Inferior parietal cortex (tissue), 1 donor: ENCODE data around the gene KRTAP2-4.
"Not testable (repeated sequence)": the region's sequence is repeated elsewhere in the genome, so short reads cannot be mapped to it uniquely, and the experiment has no call there.

Experiments used
- DNase-seq: peaks from one replicate; pipeline ENCODE4 v3.0.0-alpha.2; 2016; ENCODE audit errors: extremely low spot score

The KRTAP2-4 gene, protein sequence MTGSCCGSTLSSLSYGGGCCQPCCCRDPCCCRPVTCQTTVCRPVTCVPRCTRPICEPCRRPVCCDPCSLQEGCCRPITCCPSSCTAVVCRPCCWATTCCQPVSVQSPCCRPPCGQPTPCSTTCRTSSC

DNA sequence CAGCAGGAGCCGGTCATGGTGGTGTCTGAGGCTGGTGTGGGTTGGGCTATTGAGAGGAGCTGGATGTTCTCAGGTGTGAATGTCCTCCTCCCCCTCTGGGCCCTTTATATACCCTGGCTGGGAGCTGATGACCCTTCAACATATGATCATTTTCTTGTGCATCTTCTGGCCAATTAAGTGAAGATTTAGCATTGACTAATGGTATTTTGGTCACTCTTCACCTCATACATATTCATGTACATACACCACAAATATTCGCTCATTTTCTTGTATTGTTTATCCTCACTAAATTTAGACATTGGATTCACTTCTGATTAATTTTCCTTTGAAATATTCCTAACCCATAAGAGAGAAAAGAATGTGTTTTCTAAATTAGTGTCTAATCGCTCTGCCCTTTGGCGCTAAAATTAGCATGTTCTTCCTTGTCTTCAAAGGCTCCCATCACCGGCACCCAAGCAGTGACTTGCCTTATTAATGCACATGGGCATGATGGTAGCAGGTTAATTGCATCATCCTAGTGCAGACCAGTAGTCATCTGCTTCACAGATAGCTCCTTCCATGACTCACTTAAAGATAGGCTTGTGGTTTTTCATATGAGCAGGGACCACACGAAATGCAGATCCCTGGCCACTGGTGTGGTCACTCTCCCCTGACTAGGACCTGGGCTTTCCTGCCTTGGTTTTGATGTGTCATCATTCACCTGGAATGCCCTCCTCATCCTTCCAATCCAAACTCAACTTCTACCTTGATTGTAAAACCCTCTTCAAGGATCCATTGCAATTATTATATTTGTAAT, at the start of gene KRTAP2-4:
KRTAP2-4 (minus strand) TSS at position 51 of the 796 bp plus-strand sequence; CDS start at position 17, 34 bp downstream.
- DNase-seq: no peak

DNA sequence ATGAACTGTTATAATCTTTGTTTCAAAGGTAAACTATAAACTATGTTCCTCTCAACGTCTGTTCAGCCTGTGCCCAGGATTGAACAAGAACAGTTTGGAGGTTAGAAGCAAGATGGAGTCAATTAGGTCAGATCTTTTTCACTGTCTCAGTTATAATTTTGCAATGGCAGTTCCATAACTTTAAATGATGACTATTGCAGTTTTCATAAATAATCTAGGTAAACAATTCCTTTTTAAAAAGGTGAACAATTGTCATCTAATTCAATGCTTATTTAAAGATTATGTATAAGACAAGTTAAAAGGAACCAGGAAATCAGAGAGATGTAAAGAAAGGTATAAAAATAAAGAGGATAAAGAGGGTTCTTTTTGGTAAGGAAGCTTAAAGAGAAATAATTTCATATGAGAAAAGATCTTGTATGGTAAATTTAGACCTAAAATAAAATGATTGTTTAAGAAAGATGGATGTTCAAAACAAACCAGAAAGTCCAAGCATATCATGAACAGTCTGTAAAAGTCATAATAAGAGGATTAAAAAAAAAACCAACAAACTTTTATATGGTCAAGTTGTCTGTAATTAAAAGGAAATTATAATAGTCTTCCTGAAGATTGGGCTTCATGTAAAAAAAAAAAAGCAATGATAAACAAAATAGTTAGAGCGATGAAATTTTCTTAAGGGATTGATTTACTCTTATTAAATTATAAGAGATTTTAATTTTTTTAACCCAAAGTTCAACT, 45.6 kb upstream of the KRTAP2-4 start:
- no peak for DNase-seq

DNA sequence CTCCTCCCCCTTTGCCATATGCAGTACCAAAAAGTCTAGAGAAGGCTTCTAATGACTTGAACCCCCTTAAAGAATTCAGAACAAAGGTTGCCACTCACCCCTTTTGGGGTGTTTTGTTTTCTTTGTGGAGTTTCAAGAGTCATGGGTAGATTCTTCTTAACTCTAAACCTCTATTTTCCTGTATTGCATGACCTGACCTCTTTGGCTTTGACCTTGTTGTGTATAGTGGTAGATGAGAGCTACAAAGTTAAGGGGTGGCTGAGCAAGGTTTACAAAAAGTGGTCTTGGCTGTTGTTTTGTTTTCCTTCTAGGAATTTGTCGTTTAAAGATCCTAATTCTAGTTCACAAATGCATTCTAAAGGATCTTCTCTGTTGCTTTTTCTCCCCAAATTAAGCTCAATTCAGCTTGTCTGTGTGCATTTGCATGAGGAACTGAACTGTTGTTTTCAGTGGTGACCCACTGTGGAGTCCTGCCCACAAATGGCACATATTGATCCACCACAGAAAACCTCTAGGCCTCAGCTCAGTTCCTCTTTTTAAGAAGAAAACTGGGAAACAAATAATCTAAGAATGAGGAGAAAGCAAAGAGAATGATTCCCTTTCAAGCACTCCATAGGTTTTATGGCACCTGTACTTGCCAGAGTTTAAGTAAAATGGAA, 43.2 kb upstream of the KRTAP2-4 start:
- DNase-seq: not testable (repeated sequence)

DNA sequence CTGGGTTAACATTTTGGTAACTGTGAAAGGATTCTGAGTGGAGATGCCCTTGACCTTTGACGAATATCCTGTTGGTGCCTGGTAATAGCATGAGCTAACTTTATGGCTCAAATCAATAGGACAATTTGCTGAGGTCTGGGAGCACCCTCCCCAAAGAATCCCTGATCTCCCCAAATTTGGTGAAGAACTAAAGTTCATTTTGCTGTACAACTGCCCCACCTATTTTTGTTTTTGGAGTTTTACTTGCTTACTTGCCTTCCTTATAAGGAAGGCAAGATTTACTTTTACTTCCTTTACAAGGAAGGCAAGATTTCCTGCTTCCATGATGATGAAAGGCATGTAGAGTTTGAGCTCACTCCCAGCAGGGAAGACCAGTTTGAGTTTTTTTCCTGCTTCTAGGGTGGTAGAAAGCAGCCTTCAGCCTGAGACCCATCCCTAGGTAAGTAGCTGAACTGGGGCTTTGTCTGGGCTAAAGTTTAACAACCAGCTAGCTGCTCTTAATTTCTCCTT, 42.3 kb upstream of the KRTAP2-4 start:
- no peak for DNase-seq

DNA sequence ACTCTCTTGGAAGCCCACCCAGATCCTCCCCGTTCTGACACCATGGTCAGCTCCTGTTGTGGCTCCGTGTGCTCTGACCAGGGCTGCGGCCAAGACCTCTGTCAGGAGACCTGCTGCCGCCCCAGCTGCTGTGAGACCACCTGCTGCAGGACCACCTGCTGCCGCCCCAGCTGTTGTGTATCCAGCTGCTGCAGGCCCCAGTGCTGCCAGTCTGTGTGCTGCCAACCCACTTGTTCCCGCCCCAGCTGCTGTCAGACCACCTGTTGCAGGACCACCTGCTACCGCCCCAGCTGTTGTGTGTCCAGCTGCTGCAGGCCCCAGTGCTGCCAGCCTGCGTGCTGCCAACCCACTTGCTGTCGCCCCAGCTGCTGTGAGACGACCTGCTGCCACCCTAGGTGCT, 39.7 kb upstream of the KRTAP2-4 start, which contains the start of gene KRTAP4-9:
KRTAP4-9 (plus strand) TSS at position 43 of the 400 bp plus-strand sequence; CDS start at position 43, 0 bp downstream.
- not testable (repeated sequence) for DNase-seq

DNA sequence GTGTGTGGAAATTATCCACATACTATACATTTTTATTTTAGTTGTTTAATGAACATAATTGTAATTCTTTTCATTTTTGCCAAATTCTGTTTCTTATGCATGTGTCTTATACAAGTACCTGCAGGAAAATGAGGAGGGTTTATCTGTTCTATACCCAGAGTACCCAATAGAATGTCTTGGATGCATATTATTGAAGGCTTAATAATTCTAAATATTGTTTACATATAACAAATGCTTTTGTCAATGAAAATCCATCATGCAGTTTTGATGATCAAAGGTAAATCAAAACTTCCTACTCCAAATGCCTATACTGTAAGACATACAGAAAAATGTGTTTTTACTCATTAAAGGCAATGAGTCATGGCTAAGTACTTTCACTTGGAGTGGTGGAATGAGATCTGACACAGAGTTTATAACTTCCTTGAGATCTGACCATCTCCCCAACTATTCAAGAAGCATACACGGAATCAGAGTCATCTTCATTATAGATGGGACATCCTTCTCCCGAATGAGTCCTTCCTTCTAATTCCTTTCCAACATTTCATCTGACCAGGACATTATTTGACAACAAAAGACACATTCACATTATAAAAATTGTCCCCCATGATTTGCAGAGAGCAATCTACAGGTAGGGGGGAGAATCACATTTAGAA, 38.8 kb upstream of the KRTAP2-4 start:
- DNase-seq: not testable (repeated sequence)

DNA sequence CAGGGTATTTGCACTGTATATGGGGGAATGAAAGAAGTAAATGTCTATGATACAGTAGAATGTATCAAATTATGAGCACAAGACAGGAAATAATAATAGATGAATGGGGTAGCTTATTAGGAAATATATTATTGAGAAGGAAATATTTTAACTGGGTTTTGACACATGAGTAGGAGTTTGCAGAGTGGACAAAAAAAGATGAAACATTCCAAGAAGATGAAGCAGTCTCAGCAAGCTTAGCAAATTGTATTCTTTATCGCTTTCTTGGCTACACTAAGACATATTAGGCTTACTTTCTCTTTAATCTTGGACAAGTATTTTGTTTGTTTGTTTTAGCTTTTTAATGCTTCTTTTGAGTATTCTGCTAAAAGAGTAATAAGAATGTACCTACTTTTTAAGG, 38.2 kb upstream of the KRTAP2-4 start:
- DNase-seq: no peak

DNA sequence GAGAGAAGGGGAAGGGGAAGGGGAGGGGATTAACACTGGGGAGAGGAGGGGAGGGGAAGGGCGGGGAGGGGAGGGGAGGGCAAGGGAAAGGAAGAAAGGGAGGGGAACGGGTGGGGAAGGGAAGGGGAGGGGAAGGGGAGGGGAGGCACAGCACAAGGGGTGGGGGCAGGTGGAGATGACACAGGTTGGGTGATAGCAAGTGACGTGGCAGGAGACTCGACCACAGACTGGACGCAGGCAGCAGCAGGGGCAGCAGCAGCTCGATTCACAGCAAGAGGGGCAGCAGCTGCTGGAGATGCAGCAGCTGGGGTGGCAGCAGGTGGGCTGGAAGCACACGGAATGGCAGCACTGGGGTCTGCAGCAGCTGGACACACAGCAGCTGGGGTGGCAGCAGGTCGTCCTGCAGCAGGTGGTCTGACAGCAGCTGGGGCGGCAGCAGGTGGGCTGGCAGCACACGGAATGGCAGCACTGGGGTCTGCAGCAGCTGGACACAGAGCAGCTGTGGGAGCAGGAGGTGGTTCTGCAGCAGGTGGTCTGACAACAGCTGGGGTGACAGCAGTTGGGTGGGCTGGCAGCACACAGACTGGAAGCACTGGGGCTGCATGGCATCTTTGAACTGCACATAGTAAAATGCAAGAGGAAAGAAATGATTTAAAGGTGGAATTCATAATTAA, 36.0 kb upstream of the KRTAP2-4 start, which contains the start of gene KRTAP4-16:
KRTAP4-16 (minus strand) TSS at position 624 of the 674 bp plus-strand sequence; CDS start at position 624, 0 bp downstream.
- no peak for DNase-seq

DNA sequence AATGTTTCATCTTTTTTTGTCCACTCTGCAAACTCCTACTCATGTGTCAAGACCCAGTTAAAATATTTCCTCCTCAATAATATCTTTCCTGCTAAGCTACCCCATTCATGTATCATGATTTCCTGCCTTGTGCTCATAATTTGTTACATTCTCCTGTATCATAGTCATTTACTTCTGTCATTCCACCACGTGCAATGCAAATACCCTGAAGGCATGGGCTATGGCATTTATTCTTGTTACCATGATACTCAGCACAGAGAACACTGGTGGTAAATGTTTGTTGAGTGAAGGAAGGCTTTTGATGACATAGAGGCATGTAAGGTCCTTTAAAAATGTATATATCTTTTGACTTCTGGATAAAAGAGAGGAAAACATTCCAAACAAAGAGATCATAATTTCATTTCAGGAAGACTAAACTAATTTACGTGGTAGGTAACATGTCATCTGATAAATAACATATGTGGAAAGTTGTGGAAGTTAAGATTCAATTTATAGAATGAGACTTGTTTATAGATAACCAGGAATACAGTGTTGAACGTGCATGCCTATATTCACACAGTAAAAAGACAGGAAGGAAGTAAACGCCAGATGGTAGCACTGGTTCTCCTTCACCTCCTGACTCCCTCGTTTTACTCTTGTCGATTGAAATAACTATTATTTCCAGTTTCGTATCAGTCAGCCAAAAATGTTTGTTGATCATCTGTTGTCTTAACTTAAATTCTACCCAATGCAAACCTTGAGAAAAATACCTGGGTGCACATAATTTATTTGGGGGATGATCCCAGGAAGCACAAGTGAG, 34.2 kb upstream of the KRTAP2-4 start:
- not testable (repeated sequence) for DNase-seq

DNA sequence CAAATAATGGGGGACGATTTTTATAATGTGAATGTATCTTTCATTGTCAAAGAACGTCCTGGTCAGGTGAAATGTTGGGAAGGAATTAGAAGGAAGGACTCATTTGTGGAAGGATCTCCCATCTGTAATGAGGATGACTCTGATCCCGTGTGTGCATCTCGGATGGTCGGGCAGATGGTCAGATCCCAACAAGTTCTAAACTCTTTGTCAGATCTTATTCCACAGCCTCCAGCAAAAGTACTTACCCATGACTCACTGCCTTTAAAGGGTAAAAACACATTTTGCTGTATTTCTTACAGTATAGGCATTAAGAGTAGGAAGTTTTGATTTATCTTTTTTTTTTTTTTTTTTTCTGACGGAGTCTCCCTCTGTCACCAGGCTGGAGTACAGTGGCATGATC, 32.8 kb upstream of the KRTAP2-4 start:
- DNase-seq: no peak

DNA sequence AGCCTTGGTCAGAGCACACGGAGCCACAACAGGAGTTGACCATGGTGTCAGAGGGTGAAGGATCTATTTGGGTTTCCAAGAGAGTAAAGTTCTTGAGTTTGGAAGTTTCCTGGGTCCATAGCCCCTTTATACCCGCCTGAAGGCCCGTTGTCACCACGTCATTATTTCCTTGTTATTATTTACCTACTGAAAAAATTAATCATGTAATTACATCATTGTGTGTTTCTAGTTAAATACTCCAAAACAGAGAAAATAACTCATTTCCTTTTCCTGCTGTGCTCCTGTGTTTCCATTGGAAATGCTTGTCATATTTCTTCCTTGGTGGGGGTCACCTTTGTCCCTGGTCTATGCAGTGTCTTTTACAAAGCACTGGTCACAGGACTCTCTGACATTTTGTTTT, 32.4 kb upstream of the KRTAP2-4 start, which contains the start of gene KRTAP4-8:
KRTAP4-8 (minus strand) TSS at position 101 of the 400 bp plus-strand sequence; CDS start at position 43, 58 bp downstream.
- no peak for DNase-seq

DNA sequence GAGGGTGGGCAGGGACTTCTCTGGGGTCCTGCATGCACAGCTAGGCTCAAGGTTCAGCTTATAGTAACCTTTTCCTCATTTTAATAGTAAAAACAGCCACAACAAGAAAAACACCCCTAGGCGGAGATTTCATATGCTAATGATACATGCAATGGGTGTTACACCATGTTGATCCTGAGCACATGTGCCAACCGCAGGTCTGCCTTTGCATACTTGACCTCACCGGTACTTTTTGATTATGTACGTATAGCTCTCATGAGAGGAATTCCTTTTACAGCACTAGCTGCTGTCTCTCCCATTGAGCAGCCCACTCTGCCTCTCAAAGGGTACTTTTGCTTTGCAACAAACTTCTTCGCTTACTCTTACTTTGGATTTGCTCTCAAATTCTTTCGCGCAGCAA, 30.4 kb upstream of the KRTAP2-4 start:
- no peak for DNase-seq

DNA sequence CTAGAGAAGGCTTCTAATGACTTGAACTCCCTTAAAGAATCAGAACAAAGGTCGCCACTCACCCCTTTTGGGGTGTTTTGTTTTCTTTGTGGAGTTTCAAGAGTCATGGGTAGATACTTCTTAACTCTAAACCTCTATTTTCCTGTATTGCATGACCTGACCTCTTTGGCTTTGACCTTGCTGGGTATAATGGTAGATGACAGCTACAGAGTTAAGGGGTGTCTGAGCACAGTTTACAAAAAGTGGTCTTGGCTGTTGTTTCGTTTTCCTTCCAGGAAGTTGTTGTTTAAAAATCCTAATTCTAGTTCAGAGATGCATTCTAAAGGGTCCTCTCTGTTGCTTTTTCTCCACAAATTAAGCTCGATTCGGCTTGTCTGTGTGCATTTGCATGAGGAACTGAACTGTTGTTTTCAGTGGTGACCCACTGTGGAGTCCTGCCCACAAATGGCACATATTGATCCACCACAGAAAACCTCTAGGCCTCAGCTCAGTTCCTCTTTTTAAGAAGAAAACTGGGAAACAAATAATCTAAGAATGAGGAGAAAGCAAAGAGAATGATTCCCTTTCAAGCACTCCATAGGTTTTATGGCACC, 23.2 kb upstream of the KRTAP2-4 start:
- DNase-seq: not testable (repeated sequence)

DNA sequence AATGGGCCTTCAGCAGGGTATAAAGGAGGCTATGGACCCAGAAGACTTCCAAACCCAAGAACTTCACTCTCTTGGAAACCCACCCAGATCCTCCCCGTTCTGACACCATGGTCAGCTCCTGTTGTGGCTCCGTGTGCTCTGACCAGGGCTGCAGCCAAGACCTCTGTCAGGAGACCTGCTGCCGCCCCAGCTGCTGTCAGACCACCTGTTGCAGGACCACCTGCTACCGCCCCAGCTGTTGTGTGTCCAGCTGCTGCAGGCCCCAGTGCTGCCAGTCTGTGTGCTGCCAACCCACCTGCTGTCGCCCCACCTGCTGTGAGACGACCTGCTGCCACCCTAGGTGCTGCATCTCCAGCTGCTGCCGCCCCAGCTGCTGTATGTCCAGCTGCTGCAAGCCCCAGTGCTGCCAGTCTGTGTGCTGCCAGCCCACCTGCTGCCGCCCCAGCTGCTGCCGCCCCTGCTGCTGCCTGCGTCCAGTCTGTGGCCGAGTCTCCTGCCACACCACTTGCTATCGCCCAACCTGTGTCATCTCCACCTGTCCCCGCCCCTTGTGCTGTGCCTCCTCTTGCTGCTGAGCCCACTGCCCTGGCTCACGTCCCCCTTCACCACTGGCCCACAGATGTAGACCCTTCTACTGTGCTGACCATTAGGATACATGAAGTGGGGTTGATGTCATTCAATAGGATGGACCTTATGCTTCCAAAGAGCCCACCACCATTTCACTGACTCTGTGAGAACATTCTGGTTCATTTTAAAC, 18.6 kb upstream of the KRTAP2-4 start, which contains the start of gene KRTAP4-7:
KRTAP4-7 (plus strand) TSS at position 51 of the 757 bp plus-strand sequence; CDS start at position 108, 57 bp downstream.
- not testable (repeated sequence) for DNase-seq

DNA sequence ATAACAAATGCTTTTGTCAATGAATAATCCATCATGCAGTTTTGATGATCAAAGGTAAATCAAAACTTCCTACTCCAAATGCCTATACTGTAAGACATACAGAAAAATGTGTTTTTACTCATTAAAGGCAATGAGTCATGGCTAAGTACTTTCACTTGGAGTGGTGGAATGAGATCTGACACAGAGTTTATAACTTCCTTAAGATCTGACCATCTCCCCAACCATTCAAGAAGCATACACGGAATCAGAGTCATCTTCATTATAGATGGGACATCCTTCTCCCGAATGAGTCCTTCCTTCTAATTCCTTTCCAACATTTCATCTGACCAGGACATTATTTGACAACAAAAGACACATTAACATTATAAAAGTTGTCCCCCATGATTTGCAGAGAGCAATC, 17.7 kb upstream of the KRTAP2-4 start:
- DNase-seq: not testable (repeated sequence)

DNA sequence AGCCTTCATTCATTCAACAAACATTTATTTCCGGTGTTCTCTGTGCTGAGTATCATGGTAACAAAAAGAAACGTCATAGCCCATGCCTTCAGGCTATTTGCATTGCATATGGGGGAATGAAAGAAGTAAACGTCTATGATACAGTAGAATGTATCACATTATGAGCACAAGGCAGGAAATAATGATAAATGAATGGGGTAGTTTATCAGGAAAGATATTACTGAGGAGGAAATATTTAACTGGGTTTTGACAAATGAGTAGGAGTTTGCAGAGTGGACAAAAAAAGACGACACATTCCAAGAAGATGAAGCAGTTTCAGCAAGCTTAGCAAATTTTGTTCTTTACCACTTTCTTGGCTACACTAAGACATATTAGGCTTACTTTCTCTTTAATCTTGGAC, 16.9 kb upstream of the KRTAP2-4 start:
- no peak for DNase-seq

DNA sequence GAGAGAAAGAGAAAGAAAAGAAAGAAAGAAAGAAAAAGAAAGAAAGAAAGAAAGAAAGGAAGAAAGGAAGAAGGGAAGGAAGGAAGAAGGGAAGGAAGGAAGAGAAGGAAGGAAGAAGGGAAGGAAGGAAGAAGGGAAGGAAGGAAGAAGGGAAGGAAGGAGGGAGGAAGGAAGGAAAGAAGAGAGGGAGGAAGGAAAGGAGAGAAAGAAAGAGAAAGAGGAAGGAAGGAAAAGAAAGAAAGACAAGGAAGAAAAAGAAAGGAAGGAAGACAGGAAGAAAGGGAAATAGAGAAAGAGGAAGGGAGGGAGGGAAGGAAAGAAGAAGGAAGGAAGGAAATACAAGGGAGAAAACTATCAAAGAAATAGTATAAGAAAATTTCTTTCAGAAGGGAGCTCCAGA, 11.1 kb upstream of the KRTAP2-4 start:
- DNase-seq: no peak

DNA sequence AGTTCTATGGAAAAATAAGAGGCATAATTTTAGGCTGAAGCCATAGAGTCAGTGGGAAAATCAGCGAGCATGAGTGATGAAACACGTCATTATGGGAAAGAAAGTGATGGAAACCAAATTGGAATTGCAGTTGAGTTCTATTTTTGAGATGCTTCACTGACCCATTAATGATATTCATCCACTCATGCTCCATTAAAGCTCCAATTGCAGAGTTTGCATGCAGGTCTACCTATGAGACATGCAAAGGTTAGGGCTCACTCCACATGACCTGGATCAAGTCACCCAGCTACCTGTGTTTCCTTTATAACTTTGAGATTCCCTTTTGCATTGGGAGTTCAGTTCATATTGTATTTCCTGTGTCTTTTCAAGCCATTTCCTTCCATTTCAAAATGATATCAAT, 8.0 kb upstream of the KRTAP2-4 start:
- no peak for DNase-seq
